Vagina (tissue), 2 donors: ENCODE results near the gene TNFSF10.

ENCODE experiments used
- CTCF ChIP-seq, 3 experiments: fragments of 450-650 bp in 2 of 3; fragments of 200-600 bp in 1 of 3; sonication (generic) in 1 of 3; IDR thresholded peaks; one replicate each; pipeline ENCODE4 v1.5.1; 2017 to 2019; ENCODE audit warnings: antibody characterized with exemption in 3 of 3, mild to moderate bottlenecking in 2 of 3, moderate library complexity in 2 of 3
- POLR2A ChIP-seq, 2 donors: fragments of 450-650 bp; IDR thresholded peaks; one replicate each; pipeline ENCODE4 v1.6.1; 2017; ENCODE audit warnings: antibody characterized with exemption in 2 of 2, mild to moderate bottlenecking in 2 of 2, moderate library complexity in 2 of 2
- POLR2AphosphoS5 ChIP-seq, 2 donors: sonication (generic); formaldehyde crosslinking; IDR thresholded peaks; one replicate each; pipeline ENCODE4 v1.9.0; 2017; ENCODE audit warnings: antibody characterized with exemption in 2 of 2, mild to moderate bottlenecking in 2 of 2, low read depth in 1 of 2; ENCODE audit not compliant: insufficient read depth in 1 of 2

- TF ChIP-seq CTCF (IDR thresholded peaks at IDR 0.05) (no peak), POLR2AphosphoS5 (IDR thresholded peaks at IDR 0.05; ENCODE audit: insufficient read depth in 1 of 2, low read depth in 1 of 2) (no peak), POLR2A (IDR thresholded peaks at IDR 0.05) (no peak)
Observed at GRCh38 chr3:172542999-172543398, 19.8 kb upstream of the TNFSF10 start.
